Ovary (tissue), 9 donors: Measurements from ENCODE around the gene SPOCK1. TPM values are rescaled to one million over a fixed set of nuclear protein-coding genes. Genes with fewer than 3 reads are reported as not detected.

Experiments
- DNase-seq, 5 donors: peaks; one replicate each; pipeline ENCODE4 v3.0.0-alpha.2; 2019 to 2020
- H3K27ac ChIP-seq, 2 donors: fragments of 200-600 bp; one replicate each; pipeline versions ENCODE4 v1.5.1 to v1.8.0; 2019 to 2022
- H3K27me3 ChIP-seq: fragments of 200-600 bp; one replicate; pipeline ENCODE4 v1.8.0; 2022
- H3K36me3 ChIP-seq: fragments of 200-600 bp; sonication (generic); one replicate; pipeline ENCODE4 v1.5.1; 2019
- H3K4me1 ChIP-seq: one replicate; pipeline ENCODE4 v1.8.1; 2013; ENCODE audit warnings: mild to moderate bottlenecking, moderate library complexity; ENCODE audit not compliant: insufficient read depth
- H3K4me3 ChIP-seq: fragments of 200-600 bp; sonication (generic); one replicate; pipeline ENCODE4 v1.5.1; 2017
- H3K9me3 ChIP-seq, 2 donors: fragments of 200-600 bp in 1 of 2; sonication (generic) in 1 of 2; one replicate each; pipeline versions ENCODE4 v1.5.1 to v1.8.1; 2013 to 2019; ENCODE audit warnings: mild to moderate bottlenecking in 1 of 2, moderate library complexity in 1 of 2
- EP300 ChIP-seq: sonication (generic); formaldehyde crosslinking; IDR thresholded peaks from one replicate; pipeline ENCODE4 v1.6.1; 2017; ENCODE audit warnings: antibody characterized with exemption
- POLR2A ChIP-seq: fragments of 450-650 bp; IDR thresholded peaks from one replicate; pipeline ENCODE4 v1.6.1; 2017; ENCODE audit warnings: antibody characterized with exemption, mild to moderate bottlenecking, moderate library complexity
- WGBS, 3 donors: extraction: QIAGEN DNeasy Blood & Tissue Kit in 1 of 3; methylation state at CpG; one replicate each; pipeline versions ENCODE4 v1.1.5 to v1.1.7; 2013 to 2017; 5-methylcytosine and 5-hydroxymethylcytosine counted together
- intact Hi-C, 4 donors: fragments of 100-400 bp; cut with DNase I; formaldehyde crosslinking; loops; one replicate each; pipeline versions ENCODE4 v1.11.0 to v1.15.1; 2022 to 2023
- polyA plus RNA-seq, 2 donors: library from polyadenylated mRNA; stranded (reverse); fragments of 200-250 nt in 1 of 2; fragments of 350-450 nt in 1 of 2; fragmentation: Illumina TruSeq in 1 of 2; extraction: RNeasy Lipid Tissue Mini Kit (QIAGEN cat#74804) in 1 of 2; gene quantifications; one replicate each; pipeline ENCODE4 v1.2.3, GENCODE V29; 2013 to 2014
- total RNA-seq, 7 donors: library from RNA; depleted of rRNA in 2 of 7; stranded (reverse); fragments of >200 nt in 2 of 7; fragmentation: NEBNext Ultra II Directional in 3 of 7; extraction: Animal tissue kit (Norgen Biotek cat#: 25700) in 3 of 7; gene quantifications; one replicate each; pipeline versions ENCODE4 v1.1.0 to v1.2.4, GENCODE V29; 2016 to 2023
- TF ChIP-seq, protein P1 (sequence below), 3 donors: fragments of 450-650 bp in 2 of 3; fragments of 200-600 bp in 1 of 3; IDR thresholded peaks; one replicate each; pipeline versions ENCODE4 v1.5.1 to v1.8.0; 2016 to 2022; ENCODE audit warnings: antibody characterized with exemption in 3 of 3, mild to moderate bottlenecking in 1 of 3
- donor health status: DM: no; HTN: no; CAD: no; lungs with moderate emphysema.
- donor health status: DM: no; HTN: no; CAD: no.
- donor health status: Bipolar disorder and iron deficiency.
- donor health status: DM: yes; HTN: yes; CAD: no.
- donor health status: DM: no; HTN: no; CAD: no.
- donor health status: DM: yes; HTN: yes; CAD: no.

The SPOCK1 gene
- total and polyA plus RNA-seq, 9 donors: 1.3 to 42.6 (median 10.8) TPM

DNA sequence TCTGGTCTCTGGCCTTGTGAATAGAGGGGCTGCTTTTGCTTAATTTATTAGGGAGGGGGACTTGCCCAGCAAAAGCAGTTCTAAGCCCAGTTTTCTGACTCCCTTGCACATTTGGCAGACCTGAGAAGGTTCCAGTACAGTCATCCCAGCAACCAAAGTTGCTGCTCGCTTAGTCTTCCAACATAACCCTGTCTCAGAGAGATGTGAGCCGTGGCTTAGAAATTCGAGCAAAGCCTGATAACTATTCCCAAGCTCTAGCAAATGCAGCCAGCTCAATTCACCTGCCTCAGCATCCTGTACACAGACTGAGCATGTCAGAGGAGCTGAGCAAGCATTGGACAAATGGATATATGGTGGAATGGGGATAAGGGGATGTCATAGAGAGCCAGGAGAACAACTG is 401.9 kb downstream of the SPOCK1 start:
- Histone ChIP-seq H3K4me1 (no peaks in the 10 kb centered on the region), H3K4me3 (no peak overlapping the region), H3K27ac (no peak overlapping the region), H3K9me3 (no peaks in the 10 kb centered on the region), H3K27me3 (no peaks in the 10 kb centered on the region), H3K36me3 (no peaks in the 10 kb centered on the region)
- 74 to 92% (median 83%) methylated on average over 3 of the region's 3 CpGs for WGBS, 3 donors
- DNase-seq: no peak
- TF ChIP-seq EP300 (no peak), POLR2A (no peak)
- TF ChIP-seq, protein P1, sequence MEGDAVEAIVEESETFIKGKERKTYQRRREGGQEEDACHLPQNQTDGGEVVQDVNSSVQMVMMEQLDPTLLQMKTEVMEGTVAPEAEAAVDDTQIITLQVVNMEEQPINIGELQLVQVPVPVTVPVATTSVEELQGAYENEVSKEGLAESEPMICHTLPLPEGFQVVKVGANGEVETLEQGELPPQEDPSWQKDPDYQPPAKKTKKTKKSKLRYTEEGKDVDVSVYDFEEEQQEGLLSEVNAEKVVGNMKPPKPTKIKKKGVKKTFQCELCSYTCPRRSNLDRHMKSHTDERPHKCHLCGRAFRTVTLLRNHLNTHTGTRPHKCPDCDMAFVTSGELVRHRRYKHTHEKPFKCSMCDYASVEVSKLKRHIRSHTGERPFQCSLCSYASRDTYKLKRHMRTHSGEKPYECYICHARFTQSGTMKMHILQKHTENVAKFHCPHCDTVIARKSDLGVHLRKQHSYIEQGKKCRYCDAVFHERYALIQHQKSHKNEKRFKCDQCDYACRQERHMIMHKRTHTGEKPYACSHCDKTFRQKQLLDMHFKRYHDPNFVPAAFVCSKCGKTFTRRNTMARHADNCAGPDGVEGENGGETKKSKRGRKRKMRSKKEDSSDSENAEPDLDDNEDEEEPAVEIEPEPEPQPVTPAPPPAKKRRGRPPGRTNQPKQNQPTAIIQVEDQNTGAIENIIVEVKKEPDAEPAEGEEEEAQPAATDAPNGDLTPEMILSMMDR (IDR thresholded peaks at IDR 0.05): no peak
- intact Hi-C loops: no loop called here

DNA sequence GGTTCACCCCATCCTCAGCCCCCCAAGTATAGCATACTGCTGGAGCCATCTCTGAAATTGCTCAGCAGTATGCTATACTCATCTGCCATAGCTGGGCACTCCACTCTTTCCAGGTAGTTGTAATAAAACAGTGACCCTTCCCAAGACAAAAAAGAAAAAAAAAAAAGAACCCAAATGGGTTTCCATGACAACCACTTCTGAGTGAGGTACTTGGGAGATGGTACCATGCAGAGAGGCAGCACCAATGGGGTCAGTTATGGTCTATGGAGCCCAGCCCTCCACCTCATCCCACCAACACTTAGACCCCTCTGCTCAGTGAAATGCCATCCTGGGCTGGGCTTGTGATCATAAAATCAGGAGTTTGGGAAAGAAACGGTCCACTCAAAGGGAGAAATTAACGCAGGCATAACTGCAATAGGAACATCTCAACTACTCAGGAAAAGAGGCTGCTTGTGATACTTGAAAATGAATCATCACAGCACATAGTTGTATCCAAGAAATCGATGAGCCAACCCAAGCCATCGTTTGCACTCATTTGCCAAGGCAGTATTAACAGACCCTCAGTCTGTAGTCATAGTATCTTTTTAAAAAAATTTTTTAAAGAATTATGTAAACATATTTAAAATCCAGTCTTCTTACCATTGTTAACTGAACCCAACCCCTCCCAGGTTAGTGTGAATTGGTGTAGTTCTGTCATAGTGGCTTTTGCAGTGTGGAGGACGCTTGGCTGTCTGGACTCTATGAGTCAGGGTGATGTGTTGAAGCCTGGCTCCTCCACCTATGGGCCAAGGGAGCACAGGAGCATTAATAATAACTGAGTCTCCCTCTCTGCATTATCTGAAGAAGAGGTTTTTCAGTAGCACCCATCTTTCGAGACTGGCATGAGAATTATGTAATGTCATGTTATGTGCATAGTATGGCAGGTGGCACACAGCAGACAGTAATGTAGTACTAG is 402.7 kb downstream of the SPOCK1 start:
- 86 to 90% (median 87%) methylated on average over 6 of the region's 6 CpGs for whole genome bisulfite sequencing, 3 donors

DNA sequence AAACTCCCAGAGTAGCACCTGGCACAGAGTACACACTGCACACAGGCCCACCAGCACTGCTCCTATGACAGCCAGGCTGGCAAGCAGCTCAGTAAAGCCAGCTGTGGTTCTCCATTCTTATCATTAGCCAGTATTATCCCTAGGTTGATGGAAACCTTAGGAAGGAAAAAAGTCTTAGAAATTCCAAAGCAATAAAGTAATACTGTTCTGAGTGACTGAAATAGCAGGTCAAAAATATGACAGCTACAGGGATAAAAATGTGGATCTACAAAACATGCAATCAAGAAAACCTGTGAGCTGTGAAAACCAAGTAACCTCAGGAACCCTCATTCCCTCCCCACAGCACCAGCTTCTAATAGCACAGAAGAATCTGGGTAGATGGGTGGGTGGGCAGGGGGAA is 403.5 kb downstream of the SPOCK1 start:
- H3K27ac ChIP-seq: no peak overlapping the region
- no peak for TF ChIP-seq POLR2A
- TF ChIP-seq, protein P1 (IDR thresholded peaks at IDR 0.05): no peak
- TF ChIP-seq EP300: no peak
- DNase-seq: no peak
- intact Hi-C loops: no loop called here
- no peaks in the 10 kb centered on the region for H3K4me1 ChIP-seq
- no peaks in the 10 kb centered on the region for H3K9me3 ChIP-seq
- H3K27me3 ChIP-seq: no peaks in the 10 kb centered on the region
- no peaks in the 10 kb centered on the region for H3K36me3 ChIP-seq
- no peak overlapping the region for H3K4me3 ChIP-seq

More for the DNA sequence above, 402.7 kb downstream of the SPOCK1 start:
- H3K27ac ChIP-seq: no peak overlapping the region
- H3K4me1 ChIP-seq: no peaks in the 10 kb centered on the region
- intact Hi-C loops: no loop called here
- no peaks in the 10 kb centered on the region for H3K9me3 ChIP-seq
- no peaks in the 10 kb centered on the region for H3K36me3 ChIP-seq
- no peak for TF ChIP-seq EP300
- TF ChIP-seq, protein P1 (IDR thresholded peaks at IDR 0.05): no peak
- TF ChIP-seq POLR2A: no peak
- H3K4me3 ChIP-seq: no peak overlapping the region
- no peak for DNase-seq
- H3K27me3 ChIP-seq: no peaks in the 10 kb centered on the region

DNA sequence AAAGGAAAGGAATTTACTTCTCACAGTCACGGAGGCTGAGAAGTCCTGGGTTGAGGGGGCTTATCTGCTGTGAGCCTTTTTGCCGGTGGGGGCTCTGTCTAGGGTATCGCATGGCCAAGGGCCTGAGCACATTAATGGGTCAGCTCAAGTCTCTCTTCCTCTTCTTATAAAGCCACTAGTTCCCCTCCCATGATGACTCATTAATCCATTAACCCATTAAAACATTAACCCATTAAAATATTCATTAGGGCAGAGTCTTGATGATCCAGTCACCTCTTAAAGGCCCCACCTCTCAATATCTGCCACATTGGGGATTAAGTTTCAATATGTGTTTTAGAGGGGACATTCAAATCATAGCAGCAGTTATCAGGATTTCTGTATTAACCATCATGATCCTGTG is 406.3 kb downstream of the SPOCK1 start:
- no peaks in the 10 kb centered on the region for H3K9me3 ChIP-seq
- WGBS, 3 donors: 73 to 83% (median 76%) methylated on average over 3 of the region's 3 CpGs

More for the DNA sequence above, 406.3 kb downstream of the SPOCK1 start:
- H3K36me3 ChIP-seq: no peaks in the 10 kb centered on the region
- intact Hi-C loops: no loop called here
- DNase-seq: no peak
- TF ChIP-seq, protein P1 (IDR thresholded peaks at IDR 0.05): no peak
- TF ChIP-seq POLR2A: no peak
- no peak for TF ChIP-seq EP300
- H3K4me3 ChIP-seq: no peak overlapping the region
- H3K4me1 ChIP-seq: no peaks in the 10 kb centered on the region
- no peaks in the 10 kb centered on the region for H3K27me3 ChIP-seq
- no peak overlapping the region for H3K27ac ChIP-seq
